ENCODE measurements around the gene HS1BP3. TPM values are rescaled to one million over a fixed set of nuclear protein-coding genes. Genes with fewer than 3 reads are reported as not detected.
A peak's percentile ranks its signal among the peaks of the same experiment; 100 is the strongest.

Gene HS1BP3
- total RNA-seq, 3 donors from 2014 or later = 19.0 to 31.8 (median 25.9) TPM

GRCh38 chr2:20578266-20578894 lies 72.5 kb downstream of the HS1BP3 start:
- H3K4me3 ChIP-seq = no peak overlapping the region
- H3K36me3 ChIP-seq = no peaks in the 10 kb centered on the region
- intact Hi-C loops (cut with DNase I; ENCODE audit: low total_unique reads) = no loop called here
- H3K9me3 ChIP-seq = peaks cover 0 to 6% of the 10 kb centered on the region in 2 donors
- DNase-seq (ENCODE audit: low spot score in 2 of 2) = no peak
- peaks cover 21 to 29% of the 10 kb centered on the region in 2 donors for H3K4me1 ChIP-seq
- H3K27ac ChIP-seq = peak overlapping the region; percentile 93 to 96
- TF ChIP-seq CTCF (IDR thresholded peaks at IDR 0.05) (no peak), POLR2A (IDR thresholded peaks at IDR 0.05) (no peak), POLR2AphosphoS5 (IDR thresholded peaks at IDR 0.05) (no peak)
- no peaks in the 10 kb centered on the region for H3K27me3 ChIP-seq

DNA sequence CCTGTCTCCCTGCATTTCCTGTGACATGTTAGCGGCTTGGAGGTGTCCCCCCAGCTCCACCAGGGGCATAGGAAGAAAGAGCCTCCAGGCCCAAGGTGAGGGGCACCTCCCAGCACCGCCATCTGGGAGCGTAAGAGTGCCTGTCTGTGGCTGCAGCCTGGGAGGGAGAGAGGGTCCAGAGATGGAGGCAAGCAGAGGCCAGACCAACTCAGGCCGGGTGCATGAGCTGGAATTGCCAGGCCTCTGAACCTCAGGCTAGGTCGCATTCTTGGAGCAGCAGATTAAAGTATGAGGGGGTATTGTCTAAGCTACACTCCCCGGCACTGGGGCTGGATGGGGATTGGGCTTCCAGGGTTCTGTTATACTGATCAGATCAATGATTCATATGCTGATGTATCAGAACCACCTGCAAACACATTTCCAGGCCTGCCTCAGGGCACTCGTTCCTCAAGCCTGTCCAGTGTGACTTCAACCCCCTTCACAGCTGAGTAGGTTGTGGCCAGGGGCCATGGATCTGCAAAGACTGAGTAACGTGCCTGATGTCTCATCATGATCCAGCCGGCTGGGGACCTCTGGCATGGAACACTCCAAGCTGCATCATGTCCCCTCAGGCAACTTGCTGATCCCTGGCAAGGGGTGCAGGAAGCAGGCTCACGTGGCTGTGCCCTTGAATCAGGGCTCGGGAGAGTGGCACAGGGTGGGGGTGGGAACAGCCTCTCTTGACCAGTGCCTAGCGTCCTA lies 73.2 kb downstream of the HS1BP3 start:
- Histone ChIP-seq H3K27ac (peak overlapping the region; percentile 93 to 96), H3K4me1 (peaks cover 21 to 29% of the 10 kb centered on the region in 2 donors), H3K4me3 (no peak overlapping the region), H3K9me3 (peaks cover 0 to 6% of the 10 kb centered on the region in 2 donors), H3K36me3 (no peaks in the 10 kb centered on the region), H3K27me3 (no peaks in the 10 kb centered on the region)
- intact Hi-C loops (cut with DNase I; ENCODE audit: low total_unique reads) = no loop called here
- TF ChIP-seq CTCF (IDR thresholded peaks at IDR 0.05) (no peak), POLR2AphosphoS5 (IDR thresholded peaks at IDR 0.05) (peak in 2 of 3 donors; percentile 17 to 36)
- DNase-seq (ENCODE audit: low spot score in 2 of 2) = peak; percentile 81 to 87

DNA sequence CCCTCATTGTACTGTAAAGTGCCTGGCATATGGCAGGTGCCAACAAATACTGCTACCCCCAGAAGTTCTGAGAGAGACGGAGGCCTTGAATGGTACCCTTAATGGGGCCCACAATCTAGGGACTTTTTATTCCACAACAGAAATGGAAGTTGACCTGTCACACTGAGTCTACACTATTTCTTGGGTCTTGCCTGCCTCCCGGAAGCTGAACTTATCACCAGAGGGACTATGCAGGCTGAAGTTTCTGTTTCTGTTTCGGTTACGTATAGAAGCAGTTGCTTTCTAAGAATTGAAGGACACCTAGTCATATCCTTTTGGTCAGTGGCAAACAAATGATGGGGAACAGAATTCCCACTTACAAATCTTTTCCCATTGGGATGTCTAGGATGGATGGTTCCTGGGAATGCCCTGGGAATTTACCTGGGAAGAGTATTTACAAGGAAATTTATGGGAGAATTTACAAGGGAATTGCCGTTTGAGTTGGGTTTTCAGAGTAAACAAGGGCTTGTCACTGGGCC lies 74.2 kb downstream of the HS1BP3 start:
- intact Hi-C loops (cut with DNase I; ENCODE audit: low total_unique reads) = no loop called here
- peaks cover 21 to 29% of the 10 kb centered on the region in 2 donors for H3K4me1 ChIP-seq
- TF ChIP-seq CTCF (IDR thresholded peaks at IDR 0.05) (no peak), POLR2AphosphoS5 (IDR thresholded peaks at IDR 0.05) (no peak), POLR2A (IDR thresholded peaks at IDR 0.05) (no peak)
- no peaks in the 10 kb centered on the region for H3K36me3 ChIP-seq
- peak overlapping the region in 1 of 2 donors; percentile 93 for H3K27ac ChIP-seq
- H3K27me3 ChIP-seq = no peaks in the 10 kb centered on the region
- peaks cover 0 to 4% of the 10 kb centered on the region in 2 donors for H3K9me3 ChIP-seq
- H3K4me3 ChIP-seq = no peak overlapping the region
- no peak for DNase-seq (ENCODE audit: low spot score in 2 of 2)

- Histone ChIP-seq H3K27ac (no peak overlapping the region), H3K27me3 (no peaks in the 10 kb centered on the region), H3K4me3 (no peak overlapping the region), H3K36me3 (no peaks in the 10 kb centered on the region), H3K9me3 (no peaks in the 10 kb centered on the region), H3K4me1 (peaks cover 21 to 29% of the 10 kb centered on the region in 2 donors)
- intact Hi-C loops (cut with DNase I; ENCODE audit: low total_unique reads) = no loop called here
- no peak for TF ChIP-seq CTCF (IDR thresholded peaks at IDR 0.05)
- DNase-seq (ENCODE audit: low spot score in 2 of 2) = no peak
Observed at GRCh38 chr2:20575935-20576597, 74.8 kb downstream of the HS1BP3 start.

- H3K27me3 ChIP-seq = no peaks in the 10 kb centered on the region
- H3K27ac ChIP-seq = peak overlapping the region; percentile 72 to 84
- no peaks in the 10 kb centered on the region for H3K9me3 ChIP-seq
- no peaks in the 10 kb centered on the region for H3K36me3 ChIP-seq
- intact Hi-C loops (cut with DNase I; ENCODE audit: low total_unique reads) = no loop called here
- DNase-seq (ENCODE audit: low spot score in 2 of 2) = no peak
- TF ChIP-seq CTCF (IDR thresholded peaks at IDR 0.05) (no peak), POLR2AphosphoS5 (IDR thresholded peaks at IDR 0.05) (no peak), POLR2A (IDR thresholded peaks at IDR 0.05) (no peak)
- H3K4me3 ChIP-seq = no peak overlapping the region
- H3K4me1 ChIP-seq = peaks cover 21 to 34% of the 10 kb centered on the region in 2 donors
Observed at GRCh38 chr2:20575414-20575813, 75.5 kb downstream of the HS1BP3 start.
